Thyroid gland (tissue), 4 donors: ENCODE data around the gene ELFN1. TPM values are rescaled to one million over a fixed set of nuclear protein-coding genes. Genes with fewer than 3 reads are reported as not detected.

ENCODE experiments used
- DNase-seq, 2 donors: peaks; one replicate each; pipeline ENCODE4 v3.0.0-alpha.2; 2019
- H3K27ac ChIP-seq, 3 donors: fragments of 200-600 bp; sonication (generic); 1 replicate in 2 of 3; 2 replicates in 1 of 3; pipeline ENCODE4 v1.5.1; 2016 to 2019; ENCODE audit warnings: mild to moderate bottlenecking in 1 of 3, moderate library complexity in 1 of 3
- H3K27me3 ChIP-seq: fragments of 200-600 bp; sonication (generic); one replicate; pipeline ENCODE4 v1.5.1; 2019
- H3K36me3 ChIP-seq, 2 donors: fragments of 200-600 bp; sonication (generic); one replicate each; pipeline ENCODE4 v1.5.1; 2016 to 2019
- H3K4me1 ChIP-seq, 2 donors: fragments of 200-600 bp; sonication (generic); one replicate each; pipeline ENCODE4 v1.5.1; 2017 to 2019
- H3K4me3 ChIP-seq, 3 donors: fragments of 200-600 bp; sonication (generic); replicated peaks in 1 of 3; 1 replicate in 2 of 3; 2 replicates in 1 of 3; pipeline ENCODE4 v1.5.1; 2016; ENCODE audit warnings: mild to moderate bottlenecking in 1 of 3
- H3K9me3 ChIP-seq: fragments of 200-600 bp; sonication (generic); one replicate; pipeline ENCODE4 v1.5.1; 2017
- CTCF ChIP-seq, 6 experiments: fragments of 200-600 bp in 3 of 6; fragments of 450-650 bp in 3 of 6; sonication (generic) in 3 of 6; IDR thresholded peaks; one replicate each; pipeline ENCODE4 v1.5.1; 2016 to 2019; ENCODE audit warnings: antibody characterized with exemption in 6 of 6, mild to moderate bottlenecking in 2 of 6, inconsistent platforms in 1 of 6, moderate library complexity in 1 of 6
- POLR2A ChIP-seq, 2 donors: fragments of 450-650 bp; IDR thresholded peaks; one replicate each; pipeline ENCODE4 v1.6.1; 2017; ENCODE audit warnings: antibody characterized with exemption in 2 of 2, mild to moderate bottlenecking in 2 of 2, moderate library complexity in 1 of 2
- WGBS, 2 donors: methylation state at CpG; one replicate each; pipeline ENCODE4 v1.1.5; 2017; 5-methylcytosine and 5-hydroxymethylcytosine counted together
- intact Hi-C: fragments of 100-400 bp; cut with DNase I; formaldehyde crosslinking; loops from one replicate; pipeline ENCODE4 v1.15.1; 2023
- total RNA-seq, 4 donors: library from RNA; depleted of rRNA; stranded (reverse); fragments of >200 nt; gene quantifications; one replicate each; pipeline ENCODE4 v1.2.3, GENCODE V29; 2016

ELFN1 gene
- total RNA-seq, 4 donors from 2014 or later: 0.11 to 0.96 (median 0.54) TPM

GRCh38 chr7:1700086-1700485 lies 30.0 kb downstream of the ELFN1 start:
- H3K4me1 ChIP-seq: no peaks in the 10 kb centered on the region
- H3K36me3 ChIP-seq: no peaks in the 10 kb centered on the region
- no peaks in the 10 kb centered on the region for H3K9me3 ChIP-seq
- no peaks in the 10 kb centered on the region for H3K27me3 ChIP-seq
- H3K4me3 ChIP-seq: no peak overlapping the region
- intact Hi-C loops: no loop called here
- DNase-seq: no peak
- TF ChIP-seq POLR2A (IDR thresholded peaks at IDR 0.05) (no peak), CTCF (IDR thresholded peaks at IDR 0.05) (no peak)
- 91 to 92% methylated on average over 11 of the region's 11 CpGs for WGBS, 2 donors
- H3K27ac ChIP-seq: no peak overlapping the region

GRCh38 chr7:1700536-1701333 lies 30.7 kb downstream of the ELFN1 start:
- intact Hi-C loops: no loop called here
- DNase-seq: no peak

GRCh38 chr7:1702652-1703051 lies 32.6 kb downstream of the ELFN1 start:
- Histone ChIP-seq H3K4me1 (no peaks in the 10 kb centered on the region), H3K27ac (no peak overlapping the region), H3K9me3 (no peaks in the 10 kb centered on the region), H3K36me3 (no peaks in the 10 kb centered on the region), H3K27me3 (no peaks in the 10 kb centered on the region), H3K4me3 (no peak overlapping the region)
- 95% methylated on average over 4 of the region's 4 CpGs for WGBS, 2 donors
- TF ChIP-seq POLR2A (IDR thresholded peaks at IDR 0.05): no peak
- TF ChIP-seq CTCF (IDR thresholded peaks at IDR 0.05): no peak
- no peak for DNase-seq
- intact Hi-C loops: no loop called here

More at GRCh38 chr7:1700536-1701333, 30.7 kb downstream of the ELFN1 start:
- no peak overlapping the region for H3K4me3 ChIP-seq
- H3K36me3 ChIP-seq: no peaks in the 10 kb centered on the region
- H3K27ac ChIP-seq: no peak overlapping the region
- 92 to 94% methylated on average over 27 of the region's 27 CpGs for WGBS, 2 donors
- no peaks in the 10 kb centered on the region for H3K4me1 ChIP-seq
- no peak for TF ChIP-seq POLR2A (IDR thresholded peaks at IDR 0.05)
- no peak for TF ChIP-seq CTCF (IDR thresholded peaks at IDR 0.05)
- H3K9me3 ChIP-seq: no peaks in the 10 kb centered on the region
- H3K27me3 ChIP-seq: no peaks in the 10 kb centered on the region

- WGBS, 2 donors: 23 to 28% methylated on average over 8 of the region's 8 CpGs
- Histone ChIP-seq H3K27ac (no peak overlapping the region), H3K36me3 (no peaks in the 10 kb centered on the region), H3K9me3 (no peaks in the 10 kb centered on the region), H3K27me3 (no peaks in the 10 kb centered on the region), H3K4me3 (no peak overlapping the region), H3K4me1 (no peaks in the 10 kb centered on the region)
- no peak for DNase-seq
- no peak for TF ChIP-seq CTCF (IDR thresholded peaks at IDR 0.05)
- TF ChIP-seq POLR2A (IDR thresholded peaks at IDR 0.05): no peak
- intact Hi-C loops: no loop called here
Measured at GRCh38 chr7:1703441-1703840, 33.4 kb downstream of the ELFN1 start.
